Stomach (tissue), 9 donors: ENCODE measurements around the gene TBC1D10A. TPM values are rescaled to one million over a fixed set of nuclear protein-coding genes. Genes with fewer than 3 reads are reported as not detected.

ENCODE experiments used
- DNase-seq, 2 donors: peaks; one replicate each; pipeline versions ENCODE4 v3.0.0 to v3.0.0-alpha.2; 2013 to 2019
- H3K27ac ChIP-seq, 5 donors: fragments of 200-600 bp in 4 of 5; sonication (generic) in 4 of 5; one replicate each; pipeline ENCODE4 v1.5.1; 2013 to 2019; ENCODE audit warnings: mild to moderate bottlenecking in 1 of 5, moderate library complexity in 1 of 5
- H3K27me3 ChIP-seq, 3 donors: fragments of 200-600 bp; sonication (generic); one replicate each; pipeline ENCODE4 v1.5.1; 2017 to 2019; ENCODE audit warnings: mixed run types in 1 of 3
- H3K36me3 ChIP-seq, 4 donors: fragments of 200-600 bp; sonication (generic); 1 replicate in 3 of 4; 2 replicates in 1 of 4; pipeline ENCODE4 v1.5.1; 2016 to 2019
- H3K4me1 ChIP-seq, 4 donors: fragments of 200-600 bp; sonication (generic); one replicate each; pipeline ENCODE4 v1.5.1; 2016 to 2019
- H3K4me3 ChIP-seq, 4 donors: fragments of 200-600 bp; sonication (generic) in 3 of 4; one replicate each; pipeline ENCODE4 v1.5.1; 2016 to 2019; ENCODE audit warnings: mild to moderate bottlenecking in 1 of 4
- H3K9me3 ChIP-seq, 4 donors: fragments of 200-600 bp; sonication (generic); one replicate each; pipeline ENCODE4 v1.5.1; 2016 to 2019
- CTCF ChIP-seq, 7 experiments: fragments of 450-650 bp in 4 of 7; fragments of 200-600 bp in 3 of 7; sonication (generic) in 3 of 7; IDR thresholded peaks; one replicate each; pipeline ENCODE4 v1.5.1; 2016 to 2019; ENCODE audit warnings: antibody characterized with exemption in 7 of 7, control low read depth in 2 of 7, mild to moderate bottlenecking in 1 of 7
- EP300 ChIP-seq: sonication (generic); formaldehyde crosslinking; IDR thresholded peaks from one replicate; pipeline ENCODE4 v1.6.1; 2017; ENCODE audit warnings: antibody characterized with exemption
- POLR2A ChIP-seq, 4 donors: fragments of 450-650 bp; IDR thresholded peaks; one replicate each; pipeline ENCODE4 v1.6.1; 2016; ENCODE audit warnings: antibody characterized with exemption in 4 of 4, control low read depth in 2 of 4, mild to moderate bottlenecking in 1 of 4, moderate library complexity in 1 of 4
- POLR2AphosphoS5 ChIP-seq, 3 donors: sonication (generic); formaldehyde crosslinking; IDR thresholded peaks; one replicate each; pipeline ENCODE4 v1.6.1; 2016; ENCODE audit warnings: antibody characterized with exemption in 3 of 3
- WGBS, 5 donors: extraction: QIAGEN DNeasy Blood & Tissue Kit in 3 of 5; methylation state at CpG; one replicate each; pipeline versions ENCODE4 v1.1.5 to v1.1.7; 2013 to 2018; 5-methylcytosine and 5-hydroxymethylcytosine counted together
- intact Hi-C: fragments of 100-400 bp; cut with DNase I; formaldehyde crosslinking; loops from one replicate; pipeline ENCODE4 v1.15.1; 2023; ENCODE audit warnings: low total_unique reads
- polyA plus RNA-seq, 3 donors: library from polyadenylated mRNA; stranded (reverse); fragments of 200-250 nt; gene quantifications; one replicate each; pipeline ENCODE4 v1.2.3, GENCODE V29; 2013
- total RNA-seq, 5 donors: library from RNA; depleted of rRNA; stranded (reverse); fragments of >200 nt; gene quantifications; one replicate each; pipeline versions ENCODE4 v1.1.0 to v1.2.3, GENCODE V29; 2014 to 2016
- donor health status: healthy with polysubstance abuse.
- donor health status: Bipolar disorder and iron deficiency.
- donor health status: healthy.

Gene TBC1D10A
- total and polyA plus RNA-seq, 8 donors = 2.2 to 24.5 (median 18.0) TPM

- H3K4me3 ChIP-seq = no peak overlapping the region
- H3K36me3 ChIP-seq = peaks cover 94 to 100% (median 100%) of the 10 kb centered on the region in 4 donors
- TF ChIP-seq EP300 (no peak), CTCF (IDR thresholded peaks at IDR 0.05) (no peak), POLR2AphosphoS5 (IDR thresholded peaks at IDR 0.05) (no peak), POLR2A (IDR thresholded peaks at IDR 0.05) (no peak)
- no peaks in the 10 kb centered on the region for H3K27me3 ChIP-seq
- WGBS, 5 donors = 91 to 99% (median 96%) methylated on average over 4 of the region's 4 CpGs
- H3K4me1 ChIP-seq = peaks cover 0 to 27% (median 11%) of the 10 kb centered on the region in 4 donors
- no peak overlapping the region for H3K27ac ChIP-seq
- no peak for DNase-seq
- intact Hi-C loops = no loop called here
- no peaks in the 10 kb centered on the region for H3K9me3 ChIP-seq
Observed at GRCh38 chr22:30336752-30337460, 10.2 kb upstream of the TBC1D10A start.

GRCh38 chr22:30335236-30335635 lies 8.5 kb upstream of the TBC1D10A start:
- DNase-seq = no peak

GRCh38 chr22:30334646-30335045 lies 7.9 kb upstream of the TBC1D10A start:
- no peaks in the 10 kb centered on the region for H3K27me3 ChIP-seq
- peak overlapping the region in 2 of 5 donors; percentile 13 to 50 for H3K27ac ChIP-seq
- H3K4me1 ChIP-seq = peaks cover 0 to 27% (median 11%) of the 10 kb centered on the region in 4 donors
- 37 to 76% (median 55%) methylated on average over 4 of the region's 4 CpGs for WGBS, 5 donors
- intact Hi-C loops = no loop called here
- peak; percentile 64 to 67 for DNase-seq
- H3K9me3 ChIP-seq = no peaks in the 10 kb centered on the region
- H3K36me3 ChIP-seq = peaks cover 79 to 96% (median 94%) of the 10 kb centered on the region in 4 donors
- TF ChIP-seq CTCF (IDR thresholded peaks at IDR 0.05) (no peak), EP300 (no peak), POLR2AphosphoS5 (IDR thresholded peaks at IDR 0.05) (no peak), POLR2A (IDR thresholded peaks at IDR 0.05) (no peak)
- H3K4me3 ChIP-seq = no peak overlapping the region

More at GRCh38 chr22:30335236-30335635, 8.5 kb upstream of the TBC1D10A start:
- Histone ChIP-seq H3K27me3 (no peaks in the 10 kb centered on the region), H3K4me1 (peaks cover 0 to 27% (median 11%) of the 10 kb centered on the region in 4 donors), H3K36me3 (peaks cover 85 to 100% (median 99%) of the 10 kb centered on the region in 4 donors), H3K9me3 (no peaks in the 10 kb centered on the region), H3K4me3 (no peak overlapping the region), H3K27ac (peak overlapping the region in 2 of 5 donors; percentile 13 to 50)
- TF ChIP-seq POLR2A (IDR thresholded peaks at IDR 0.05) (no peak), POLR2AphosphoS5 (IDR thresholded peaks at IDR 0.05) (no peak), CTCF (IDR thresholded peaks at IDR 0.05) (no peak), EP300 (no peak)
- intact Hi-C loops = no loop called here
- WGBS, 5 donors = 91 to 100% (median 96%) methylated on average over 1 of the region's 1 CpG

- Histone ChIP-seq H3K36me3 (peaks cover 69 to 91% (median 87%) of the 10 kb centered on the region in 4 donors), H3K27ac (peak overlapping the region in 1 of 5 donors; percentile 67), H3K9me3 (no peaks in the 10 kb centered on the region), H3K4me3 (no peak overlapping the region), H3K27me3 (no peaks in the 10 kb centered on the region), H3K4me1 (peaks cover 0 to 29% (median 12%) of the 10 kb centered on the region in 4 donors)
- intact Hi-C loops = no loop called here
- WGBS, 5 donors = 73 to 81% (median 76%) methylated on average over 3 of the region's 3 CpGs
- no peak for TF ChIP-seq CTCF (IDR thresholded peaks at IDR 0.05)
- no peak for TF ChIP-seq EP300
- no peak for TF ChIP-seq POLR2A (IDR thresholded peaks at IDR 0.05)
- no peak for TF ChIP-seq POLR2AphosphoS5 (IDR thresholded peaks at IDR 0.05)
- DNase-seq = no peak
Observed at GRCh38 chr22:30333707-30334087, 7.0 kb upstream of the TBC1D10A start.
